Kidney (tissue), 14 donors: ENCODE measurements around the gene HMGN2. TPM values are rescaled to one million over a fixed set of nuclear protein-coding genes. Genes with fewer than 3 reads are reported as not detected.

ENCODE experiments used
- DNase-seq, 5 donors: peaks; one replicate each; pipeline ENCODE4 v3.0.0-alpha.2; 2013 to 2020
- FAIRE-seq: peaks from 2 replicates; lab custom pipeline; 2012; peaks lifted over from hg19 to GRCh38; lab: Jason Lieb, UNC
- H3K27ac ChIP-seq, 2 donors: one replicate each; pipeline ENCODE4 v1.7.0; 2013; ENCODE audit warnings: low read depth in 2 of 2, low read length in 2 of 2, inconsistent platforms in 1 of 2
- H3K27me3 ChIP-seq: one replicate; pipeline ENCODE4 v1.7.1; 2013; ENCODE audit warnings: low read length, inconsistent platforms; ENCODE audit not compliant: control insufficient read depth, insufficient read depth
- H3K36me3 ChIP-seq, 3 donors: one replicate each; pipeline versions ENCODE4 v1.7.0 to v1.7.1; 2013; ENCODE audit warnings: low read length in 3 of 3, control low read depth in 1 of 3, inconsistent platforms in 1 of 3; ENCODE audit not compliant: insufficient read depth in 3 of 3, control insufficient read depth in 2 of 3
- H3K4me1 ChIP-seq, 3 donors: one replicate each; pipeline versions ENCODE4 v1.7.0 to v1.7.1; 2013; ENCODE audit warnings: low read length in 3 of 3, inconsistent platforms in 1 of 3, low read depth in 1 of 3; ENCODE audit not compliant: control insufficient read depth in 2 of 3, insufficient read depth in 2 of 3
- H3K4me3 ChIP-seq, 3 donors: one replicate each; pipeline versions ENCODE4 v1.7.0 to v1.8.1; 2013; ENCODE audit warnings: low read length in 3 of 3, control low read depth in 1 of 3, inconsistent platforms in 1 of 3
- H3K9ac ChIP-seq, 3 donors: one replicate each; pipeline versions ENCODE4 v1.7.0 to v1.7.1; 2013; ENCODE audit warnings: low read length in 3 of 3, control low read depth in 1 of 3, inconsistent platforms in 1 of 3
- H3K9me3 ChIP-seq, 3 donors: one replicate each; pipeline versions ENCODE4 v1.7.0 to v1.7.1; 2013; ENCODE audit warnings: low read length in 3 of 3, control low read depth in 1 of 3, inconsistent platforms in 1 of 3; ENCODE audit not compliant: control insufficient read depth in 2 of 3, insufficient read depth in 1 of 3
- CTCF ChIP-seq: IDR thresholded peaks from 3 replicates; pipeline ENCODE4 v1.5.1; 2012; ENCODE audit warnings: mild to moderate bottlenecking, moderate library complexity, borderline replicate concordance; ENCODE audit not compliant: insufficient read depth; ENCODE audit errors: extremely low read depth
- intact Hi-C: fragments of 100-400 bp; cut with DNase I; formaldehyde crosslinking; loops from one replicate; pipeline ENCODE4 v1.11.1; 2022
- polyA plus RNA-seq: library from polyadenylated mRNA; stranded (reverse); fragments of 350-450 nt; fragmentation: Illumina TruSeq; extraction: RNeasy Lipid Tissue Mini Kit (QIAGEN cat#74804); gene quantifications from one replicate; pipeline ENCODE4 v1.2.3, GENCODE V29; 2014; ENCODE audit warnings: low read depth, low replicate concordance; ENCODE audit not compliant: insufficient read depth
- total RNA-seq: library from RNA; stranded (reverse); fragmentation: NEBNext Ultra II Directional; extraction: Animal tissue kit (Norgen Biotek cat#: 25700); gene quantifications from one replicate; pipeline ENCODE4 v1.2.1, GENCODE V29; 2021
- donor health status: control.
- donor health status: control.
- donor health status: control.
- donor health status: control.
- donor health status: control.
- donor health status: DM: yes; HTN: yes; CAD: no.
- donor health status: Normal renal cell carcinoma (clear cell type).

Gene HMGN2
- total and polyA plus RNA-seq, 2 donors from 2014 or later, result 362 to 413 TPM

GRCh38 chr1:26471498-26472319, 531 bp upstream of the HMGN2 start:
- intact Hi-C loops, result no loop called here
- H3K9ac ChIP-seq, result peak overlapping the region in 1 of 3 donors; percentile 38
- H3K4me3 ChIP-seq, result peak overlapping the region; percentile 56 to 90 (median 62)
- H3K27ac ChIP-seq, result peak overlapping the region; percentile 99
- no peaks in the 10 kb centered on the region for H3K9me3 ChIP-seq
- TF ChIP-seq CTCF, result no peak
- no peak for FAIRE-seq
- peaks cover 3 to 25% (median 10%) of the 10 kb centered on the region in 3 donors for H3K4me1 ChIP-seq
- H3K27me3 ChIP-seq, result no peaks in the 10 kb centered on the region
- peaks cover 11 to 41% (median 13%) of the 10 kb centered on the region in 3 donors for H3K36me3 ChIP-seq
- peak in 4 of 5 donors; percentile 84 to 93 (median 90) for DNase-seq

GRCh38 chr1:26472901-26473845, 933 bp downstream of the HMGN2 start:
- DNase-seq (peak; percentile 95 to 99 (median 97)), FAIRE-seq (no peak)
- peaks cover 3 to 25% (median 10%) of the 10 kb centered on the region in 3 donors for H3K4me1 ChIP-seq
- intact Hi-C loops, result no loop called here
- TF ChIP-seq CTCF, result no peak
- no peaks in the 10 kb centered on the region for H3K9me3 ChIP-seq
- peak overlapping the region in 2 of 3 donors; percentile 68 to 85 for H3K9ac ChIP-seq
- H3K27ac ChIP-seq, result peak overlapping the region; percentile 99
- no peaks in the 10 kb centered on the region for H3K27me3 ChIP-seq
- peaks cover 11 to 33% (median 12%) of the 10 kb centered on the region in 3 donors for H3K36me3 ChIP-seq
- peak overlapping the region; percentile 88 to 95 (median 90) for H3K4me3 ChIP-seq

GRCh38 chr1:26474818-26475217, 2.6 kb downstream of the HMGN2 start:
- FAIRE-seq (no peak), DNase-seq (no peak)
- Histone ChIP-seq H3K36me3 (peaks cover 11 to 35% (median 12%) of the 10 kb centered on the region in 3 donors), H3K9ac (no peak overlapping the region), H3K27me3 (no peaks in the 10 kb centered on the region), H3K27ac (no peak overlapping the region), H3K9me3 (no peaks in the 10 kb centered on the region), H3K4me3 (no peak overlapping the region), H3K4me1 (peaks cover 3 to 22% (median 10%) of the 10 kb centered on the region in 3 donors)
- TF ChIP-seq CTCF, result no peak
- intact Hi-C loops, result no loop called here
